HPDE6-E6E7 (cell line): ENCODE data around the gene SLC6A19.

ENCODE experiments used
- DNase-seq: peaks from one replicate; pipeline ENCODE4 v3.0.0; 2011; ENCODE audit warnings: missing footprints; ENCODE audit errors: extremely low spot score

The SLC6A19 gene

DNA sequence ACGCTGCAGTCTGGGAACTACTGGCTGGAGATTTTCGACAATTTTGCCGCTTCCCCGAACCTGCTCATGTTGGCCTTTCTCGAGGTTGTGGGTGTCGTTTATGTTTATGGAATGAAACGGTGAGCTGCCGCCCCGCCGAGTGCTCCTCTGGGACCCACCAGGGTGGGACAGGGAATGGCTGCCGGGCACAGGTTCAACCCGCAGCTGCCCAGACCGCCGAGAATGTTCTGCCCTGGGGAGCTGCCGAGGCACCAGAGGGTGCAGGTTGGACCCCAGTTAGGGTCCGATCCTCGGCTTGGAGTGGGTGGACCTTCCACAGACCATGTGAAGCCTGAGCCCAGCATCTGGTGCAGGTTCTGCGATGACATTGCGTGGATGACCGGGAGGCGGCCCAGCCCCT lies 42.9 kb downstream of the SLC6A19 start:
- no peak for DNase-seq

DNA sequence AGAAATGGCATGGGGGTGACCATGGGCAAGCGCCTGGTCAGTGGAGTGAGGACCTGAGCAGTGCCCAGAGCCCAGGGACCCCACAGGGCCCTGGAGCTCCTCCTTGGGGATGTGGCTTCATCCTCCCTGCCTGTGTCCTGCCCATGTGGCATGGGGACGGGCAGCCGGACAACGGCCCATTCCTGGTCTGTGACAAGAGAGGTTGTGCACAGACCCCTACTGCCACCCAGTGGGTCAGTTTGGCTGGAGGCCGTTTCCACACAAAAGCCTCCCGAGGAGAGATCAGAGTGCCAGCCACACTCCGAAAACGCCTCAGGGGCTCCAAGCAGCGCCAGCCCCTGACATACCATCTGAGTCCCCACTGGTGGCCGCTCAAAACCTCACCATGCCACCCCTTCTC lies 43.6 kb downstream of the SLC6A19 start:
- no peak for DNase-seq

DNA sequence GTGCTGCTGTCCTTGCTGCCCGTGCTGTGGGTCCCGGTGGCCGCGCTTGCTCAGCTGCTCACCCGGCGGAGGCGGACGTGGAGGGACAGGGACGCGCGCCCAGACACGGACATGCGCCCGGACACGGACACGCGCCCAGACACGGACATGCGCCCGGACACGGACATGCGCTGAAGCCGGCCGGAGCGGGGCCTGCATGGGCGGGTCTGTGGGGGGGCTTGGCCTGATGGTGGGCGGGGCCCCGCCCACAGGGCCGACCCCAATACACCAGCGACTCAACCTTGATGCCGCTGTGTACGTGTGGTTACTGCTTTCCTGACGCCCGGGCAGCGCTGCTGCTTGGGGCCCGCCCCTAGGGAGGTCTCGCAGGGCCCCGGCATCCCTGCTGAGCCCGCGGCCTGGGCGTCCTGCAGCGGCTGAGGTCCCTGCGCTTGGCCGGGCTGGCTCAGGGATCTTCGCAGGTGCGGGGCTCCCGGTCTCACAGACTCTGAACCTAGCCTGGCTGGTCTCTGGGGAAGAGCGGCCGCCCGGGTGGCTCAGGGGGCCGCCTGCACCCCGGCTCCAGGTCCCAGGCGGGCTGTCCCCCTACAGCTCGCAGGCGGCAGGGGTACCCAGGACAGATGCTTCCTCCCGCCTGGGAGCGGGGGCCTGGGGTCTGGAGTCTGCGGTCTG lies 44.6 kb downstream of the SLC6A19 start:
- no peak for DNase-seq

DNA sequence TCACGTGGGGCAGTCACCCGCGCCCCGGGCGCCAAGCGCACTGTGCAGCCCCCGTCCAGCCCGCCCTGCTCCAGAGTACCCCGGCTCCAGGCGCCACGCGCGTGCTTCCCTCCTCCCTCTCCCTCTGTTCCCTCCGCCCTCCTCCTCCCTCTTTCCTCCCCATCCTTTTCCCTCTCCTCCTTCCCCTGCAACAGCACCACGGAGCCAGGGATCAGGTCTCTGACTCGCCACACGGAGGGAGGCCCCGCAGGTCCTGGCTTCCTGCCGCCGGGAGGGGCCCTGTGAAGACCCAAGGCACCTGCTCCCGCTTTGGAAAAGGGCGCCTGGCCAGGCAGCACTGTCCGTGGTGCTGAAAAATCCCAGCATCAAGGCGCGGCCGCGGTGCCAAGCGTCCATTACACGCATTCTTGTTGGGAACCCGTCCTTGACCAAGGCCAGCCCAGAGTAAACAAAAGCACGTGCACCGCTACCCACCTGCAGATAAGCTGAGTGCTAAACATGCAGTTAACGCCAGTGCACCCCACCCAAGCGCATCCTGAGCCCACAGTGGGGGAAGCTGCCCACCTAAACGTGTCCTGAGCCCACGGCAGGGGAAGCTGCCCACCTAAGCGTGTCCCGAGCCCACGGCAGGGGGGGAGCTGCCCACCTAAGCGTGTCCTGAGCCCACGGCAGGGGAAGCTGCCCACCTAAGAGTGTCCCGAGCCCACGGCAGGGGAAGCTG lies 45.5 kb downstream of the SLC6A19 start:
- no peak for DNase-seq

DNA sequence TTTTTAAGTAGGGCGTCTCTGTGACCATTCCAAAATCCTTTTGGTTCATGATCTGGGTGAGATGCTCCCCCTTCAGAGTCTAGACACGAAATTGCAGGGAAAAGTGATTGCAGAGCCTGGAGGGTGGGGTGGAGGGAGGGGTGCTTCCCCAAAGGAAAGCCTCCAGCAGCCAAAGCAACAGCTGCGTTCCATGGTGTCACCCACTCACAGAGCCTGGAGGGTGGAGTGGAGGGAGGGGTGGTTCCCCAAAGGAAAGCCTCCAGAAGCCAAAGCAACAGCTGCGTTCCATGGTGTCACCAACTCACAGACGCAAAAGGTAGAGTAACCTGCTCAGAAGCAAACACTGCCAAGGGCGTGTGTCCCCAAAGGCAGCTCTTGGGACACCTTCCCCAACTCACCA lies 46.4 kb downstream of the SLC6A19 start:
- no peak for DNase-seq

DNA sequence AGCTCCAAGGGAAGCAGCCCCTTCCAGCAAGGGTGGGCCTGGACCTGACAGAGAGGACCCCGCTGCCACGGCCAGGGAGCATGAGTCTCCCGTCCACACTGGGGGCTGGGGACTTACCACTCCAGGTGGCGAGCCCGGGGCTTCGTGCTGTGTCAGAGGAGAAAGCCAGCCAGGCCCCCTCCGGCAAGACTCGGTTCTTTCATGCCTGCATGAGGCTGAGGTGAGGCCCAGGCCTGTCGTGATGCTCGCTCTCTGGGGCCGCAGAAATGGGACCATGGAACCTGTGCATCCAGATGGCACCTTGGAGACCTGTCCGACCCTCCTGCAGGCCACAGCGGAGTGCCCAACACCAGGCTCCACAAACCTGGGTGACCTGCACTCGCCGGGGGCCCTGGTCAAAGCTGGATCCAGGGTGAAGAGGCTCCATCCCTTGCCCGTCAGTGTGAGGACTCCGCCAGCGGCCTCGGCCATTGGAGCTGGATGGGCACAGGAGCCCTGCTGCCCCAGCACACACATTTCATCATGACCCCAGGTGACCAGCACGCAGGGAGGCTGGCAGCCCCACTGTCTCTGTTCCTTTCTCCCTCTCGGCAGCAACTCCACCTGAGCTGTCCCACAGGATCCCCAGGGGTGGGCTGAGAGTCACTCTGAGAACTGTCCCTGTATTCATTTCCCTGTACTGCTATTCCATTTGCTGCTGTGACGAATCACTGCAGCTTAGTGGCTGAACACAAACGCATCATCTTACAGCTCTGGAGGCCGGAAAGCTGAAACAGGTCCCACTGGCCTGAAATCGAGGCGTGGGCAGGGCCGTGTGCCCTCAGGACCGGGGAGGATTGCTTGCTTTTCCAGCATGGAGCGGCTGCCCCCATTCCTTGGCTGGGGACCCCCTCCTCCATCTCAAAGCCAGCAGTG lies 48.2 kb downstream of the SLC6A19 start:
- DNase-seq, result no peak

DNA sequence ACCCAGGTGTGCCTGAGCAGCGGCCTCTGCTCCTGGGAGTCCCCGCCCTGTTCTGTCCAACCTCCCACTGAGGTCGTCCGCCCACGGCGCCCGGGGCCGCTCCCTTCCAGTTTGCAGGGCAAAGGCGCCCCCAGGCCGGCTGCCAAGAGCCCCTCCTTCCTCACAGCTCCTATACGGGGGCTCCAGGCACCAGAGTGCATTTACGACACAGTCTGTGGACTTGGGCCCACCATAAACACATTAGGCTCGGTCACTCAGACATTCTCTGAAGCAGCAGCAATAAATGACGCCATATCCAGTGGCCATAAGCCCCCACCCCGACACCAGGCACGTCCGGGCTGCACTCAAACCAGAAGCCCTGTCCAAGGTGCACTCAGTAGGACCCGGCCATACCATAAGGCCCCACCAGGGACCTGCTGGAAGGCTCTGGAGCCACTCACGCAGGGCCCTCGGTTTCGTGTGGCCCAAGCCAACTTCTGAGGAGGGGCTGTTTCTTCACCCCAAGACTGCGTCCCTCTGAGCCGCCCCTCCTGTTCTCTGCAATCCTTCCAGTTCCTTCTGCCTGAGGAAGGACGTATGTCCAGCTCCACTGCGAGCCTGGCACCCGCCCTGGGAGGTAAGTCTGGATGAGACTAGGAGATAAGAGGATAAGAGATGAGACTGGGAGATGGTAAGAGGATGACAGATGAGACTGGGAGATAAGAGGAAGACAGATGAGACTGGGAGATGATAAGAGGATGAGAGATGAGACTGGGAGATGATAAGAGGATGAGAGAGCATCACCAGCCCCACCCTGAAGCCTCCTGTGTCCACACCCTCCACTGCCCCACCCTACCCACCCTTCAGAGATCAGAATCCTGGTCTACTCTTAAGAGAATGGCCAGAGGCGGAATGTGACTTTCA lies 50.5 kb downstream of the SLC6A19 start:
- DNase-seq, result no peak

DNA sequence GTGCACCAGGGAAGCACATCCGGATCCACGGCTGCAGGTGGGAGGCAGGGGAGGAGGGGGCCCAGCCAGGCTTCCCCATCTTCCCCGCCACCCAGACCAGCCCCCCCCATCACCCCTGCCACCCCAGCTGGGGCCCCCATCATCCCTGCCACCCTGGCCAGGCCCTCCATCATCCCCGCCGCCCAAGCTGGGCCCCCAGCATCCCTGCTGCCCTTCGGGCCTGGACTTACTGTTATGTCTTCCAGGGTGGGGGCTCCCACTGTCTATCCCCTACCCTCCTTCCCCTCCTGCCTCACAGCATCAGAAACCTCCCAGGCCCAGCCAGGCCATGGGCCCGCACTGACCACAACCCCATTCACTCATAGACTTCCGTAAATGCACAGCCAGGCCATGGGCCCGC lies 51.3 kb downstream of the SLC6A19 start:
- DNase-seq, result no peak

DNA sequence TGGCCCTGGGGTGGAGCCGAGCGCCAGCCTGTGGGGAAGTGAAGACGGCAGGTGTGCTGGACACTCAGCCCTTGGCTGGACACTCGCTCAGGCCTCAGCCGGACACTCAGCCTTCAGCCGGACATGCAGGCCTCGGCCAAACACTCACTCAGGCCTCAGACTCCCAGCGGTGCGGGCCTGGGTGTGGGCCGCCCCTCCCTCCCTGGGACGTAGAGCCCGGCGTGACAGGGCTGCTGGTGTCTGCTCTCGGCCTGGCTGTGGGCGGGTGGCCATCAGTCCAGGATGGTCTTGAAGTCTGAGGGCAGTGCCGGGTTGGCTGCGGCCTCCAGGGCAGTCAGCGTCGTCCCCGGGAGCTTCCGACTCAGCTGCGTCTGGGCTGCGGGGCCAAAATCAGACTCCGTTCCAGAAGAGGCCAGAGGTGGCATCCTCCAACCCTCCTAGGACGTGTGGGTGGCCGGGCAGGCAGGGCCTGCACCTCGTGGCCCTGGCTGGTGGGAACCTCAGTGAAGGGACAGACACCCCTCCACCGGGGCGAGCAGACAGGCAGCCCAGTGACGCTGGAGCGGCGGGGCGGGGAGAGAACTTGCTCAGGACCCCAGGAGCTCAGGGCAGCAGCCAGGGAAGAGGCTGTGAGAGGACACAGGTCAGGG lies 52.2 kb downstream of the SLC6A19 start:
- DNase-seq, result no peak

DNA sequence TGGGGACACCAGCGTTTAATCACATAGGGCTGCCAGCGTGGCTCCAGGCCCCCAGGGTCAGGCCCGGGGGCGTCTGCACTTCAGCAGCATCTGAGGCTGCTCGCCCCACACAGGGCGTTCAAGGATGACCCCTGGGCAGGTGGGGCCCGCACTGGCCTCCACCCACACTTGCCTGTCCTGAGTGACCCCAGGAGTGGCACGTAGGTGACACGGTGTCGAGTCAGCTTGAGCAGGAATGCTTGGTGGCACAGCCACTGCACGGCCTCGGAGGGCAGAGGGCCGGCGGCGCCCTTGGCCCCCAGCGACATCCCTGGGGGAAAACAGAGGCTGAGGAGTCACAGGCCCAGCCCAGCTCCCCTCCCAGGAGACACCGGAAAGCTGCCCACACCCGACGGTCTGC lies 52.8 kb downstream of the SLC6A19 start:
- DNase-seq, result no peak

DNA sequence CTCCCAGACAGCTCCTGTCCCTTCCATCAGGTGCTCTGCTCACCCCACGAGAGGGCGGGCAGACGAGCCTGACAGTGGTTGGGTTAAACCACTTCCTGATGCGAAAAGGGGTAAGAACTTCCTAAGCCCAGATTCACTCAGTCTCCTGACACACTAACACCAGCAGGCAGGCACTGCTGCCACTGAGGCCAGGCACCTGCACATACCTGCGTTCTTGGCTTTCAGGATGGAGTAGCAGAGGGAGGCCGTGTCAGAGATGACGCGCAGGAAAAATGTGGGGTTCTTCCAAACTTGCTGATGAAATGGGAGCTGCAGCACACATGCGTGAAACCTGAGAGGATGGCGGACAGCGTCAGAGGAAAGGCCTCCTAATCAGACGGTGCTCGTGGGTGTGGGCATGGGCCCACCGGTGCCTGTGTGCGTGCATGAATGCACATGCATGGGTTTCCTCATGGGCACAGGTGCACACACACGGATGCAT lies 53.7 kb downstream of the SLC6A19 start:
- no peak for DNase-seq

DNA sequence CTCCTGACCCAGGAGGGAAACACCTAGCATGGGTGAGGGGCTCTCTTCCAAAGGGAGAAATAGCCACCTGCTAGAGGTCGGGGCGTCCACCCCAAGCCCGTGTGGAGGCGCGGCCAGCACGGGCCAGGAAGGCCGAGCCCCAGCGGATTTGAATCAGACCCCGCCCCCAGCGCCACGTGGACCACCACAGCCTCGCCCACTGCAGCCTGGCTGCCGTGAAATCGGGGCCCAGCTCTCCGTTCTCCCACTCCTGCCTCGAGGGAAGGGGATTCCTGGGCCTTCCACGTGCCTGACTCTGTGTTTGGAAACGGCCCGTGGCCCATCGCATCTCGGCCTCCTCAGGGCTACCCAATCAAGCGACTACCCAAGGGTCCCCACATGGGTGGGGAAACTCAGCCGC lies 55.4 kb downstream of the SLC6A19 start:
- DNase-seq, result no peak

DNA sequence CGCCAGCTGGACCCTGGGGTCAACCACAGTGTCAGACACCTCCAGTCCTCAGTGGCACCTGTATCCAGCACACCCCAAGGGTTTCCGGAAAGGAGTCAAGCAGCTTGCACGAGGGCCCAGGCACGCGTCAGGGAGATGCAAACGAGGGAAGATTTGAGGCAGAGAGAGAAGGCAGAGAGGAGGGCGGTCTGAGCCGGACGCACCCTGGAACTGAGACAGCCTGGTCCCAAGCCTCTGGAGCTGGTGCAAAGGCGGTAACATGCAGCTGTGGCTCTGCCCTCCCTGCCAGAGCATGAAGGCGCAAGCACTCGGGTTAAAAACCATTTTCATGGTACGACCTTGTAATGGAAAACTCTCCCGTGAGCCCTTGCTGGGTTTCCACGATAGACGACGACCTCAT lies 56.0 kb downstream of the SLC6A19 start:
- DNase-seq, result no peak

DNA sequence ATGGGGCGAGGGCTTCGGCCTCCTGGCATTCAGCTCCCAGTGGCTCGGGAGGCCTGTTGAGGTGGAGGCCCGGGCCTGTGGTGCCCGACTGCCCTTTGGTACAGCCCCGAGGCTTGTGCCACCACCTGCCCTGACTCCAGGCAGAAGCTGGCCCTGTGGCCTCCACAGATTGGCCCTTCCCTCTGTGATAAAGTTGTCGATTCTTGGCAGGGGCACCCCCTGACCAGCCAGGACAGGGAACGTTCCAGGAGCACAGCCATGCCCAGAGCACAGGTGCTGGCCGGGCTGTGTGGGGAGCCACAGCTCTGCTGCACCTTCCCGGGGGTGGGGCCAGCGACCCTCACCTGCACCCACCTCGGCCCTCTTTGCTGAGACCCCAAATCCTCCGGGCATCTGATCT lies 56.4 kb downstream of the SLC6A19 start:
- DNase-seq, result no peak

DNA sequence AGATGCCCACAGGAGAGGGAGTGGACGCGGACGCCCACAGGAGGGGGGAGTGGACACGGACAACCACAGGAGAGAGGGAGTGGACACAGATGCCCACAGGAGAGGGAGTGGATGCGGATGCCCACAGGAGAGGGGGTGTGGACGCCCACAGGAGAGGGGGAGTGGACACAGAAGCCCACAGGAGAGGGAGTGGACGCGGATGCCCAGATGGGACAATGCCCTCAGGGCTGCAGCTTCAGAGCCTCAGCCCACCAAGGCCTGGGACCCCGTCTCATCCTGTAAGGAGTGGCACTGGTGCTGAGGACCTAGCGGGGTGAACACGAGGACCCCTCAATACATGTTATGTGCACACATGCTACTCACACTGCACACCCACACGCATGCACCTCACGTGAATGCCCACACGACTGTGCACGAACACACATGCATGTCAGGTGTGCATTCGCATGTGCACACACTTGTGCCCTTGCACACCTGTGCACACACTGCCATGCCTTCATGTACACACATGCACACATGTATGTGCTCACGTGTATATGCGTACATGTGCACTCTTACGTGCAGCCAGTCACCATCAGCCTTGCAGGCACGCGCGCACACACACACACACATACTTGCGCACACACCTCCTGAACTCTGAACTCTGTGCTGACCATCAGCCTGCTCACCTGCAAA lies 58.5 kb downstream of the SLC6A19 start:
- no peak for DNase-seq

DNA sequence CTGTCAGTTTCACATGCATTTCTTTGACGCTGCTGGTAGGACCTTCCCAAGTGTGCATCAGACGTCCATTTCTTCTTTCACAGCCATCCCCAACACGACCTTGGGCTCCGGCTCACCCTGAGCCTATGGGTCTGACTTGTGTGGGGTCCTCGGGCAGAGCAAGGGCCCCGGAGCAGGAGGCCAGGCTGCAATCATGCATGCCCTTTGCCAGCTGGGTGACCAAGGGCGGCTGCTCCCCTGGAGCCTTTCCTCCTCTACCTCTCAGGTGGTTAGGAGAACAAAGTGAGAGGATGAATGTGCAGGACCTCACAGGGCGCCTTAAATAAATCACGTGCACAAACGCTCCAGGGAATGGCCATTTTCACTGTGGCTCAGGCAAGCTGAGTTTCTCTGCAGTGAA lies 60.2 kb downstream of the SLC6A19 start:
- DNase-seq, result no peak

DNA sequence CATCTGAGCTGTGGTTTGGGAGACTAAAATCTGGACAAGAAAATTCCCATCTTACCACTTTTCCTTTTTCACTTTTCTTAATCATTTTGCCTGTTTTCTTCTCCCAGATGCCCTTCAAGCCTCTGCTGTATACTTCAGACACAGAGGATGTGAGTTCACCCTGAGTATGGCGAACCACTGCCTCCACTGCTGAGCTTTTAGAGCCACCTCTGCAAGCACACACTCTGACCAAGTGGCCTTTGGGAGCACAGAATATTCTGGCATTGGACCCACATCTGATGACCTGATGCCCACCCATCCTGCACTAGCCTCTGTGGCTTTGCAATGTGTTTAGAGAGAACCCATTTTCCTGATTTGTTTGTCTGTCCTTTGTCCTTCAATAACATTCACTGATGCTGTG lies 61.0 kb downstream of the SLC6A19 start:
- DNase-seq, result no peak

DNA sequence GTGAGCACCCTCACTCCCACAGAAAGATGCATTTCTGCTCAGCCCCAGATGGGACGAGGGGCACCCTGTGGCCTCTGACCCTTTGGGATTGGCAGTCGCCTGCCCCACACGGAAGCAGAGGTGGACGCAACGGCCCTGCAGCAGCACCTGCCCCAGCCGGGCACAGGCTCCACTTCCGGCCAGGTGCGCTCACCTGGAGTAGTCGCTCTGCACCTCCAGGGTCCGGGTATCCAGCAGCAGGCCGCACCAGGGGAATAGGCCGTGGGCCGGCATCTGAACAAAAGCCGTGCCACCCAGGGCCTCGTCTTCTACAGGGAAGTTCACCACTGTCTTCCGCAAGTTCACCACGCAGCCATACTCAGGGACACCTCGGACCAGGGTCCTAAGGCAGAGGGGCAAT lies 62.8 kb downstream of the SLC6A19 start:
- DNase-seq, result no peak

DNA sequence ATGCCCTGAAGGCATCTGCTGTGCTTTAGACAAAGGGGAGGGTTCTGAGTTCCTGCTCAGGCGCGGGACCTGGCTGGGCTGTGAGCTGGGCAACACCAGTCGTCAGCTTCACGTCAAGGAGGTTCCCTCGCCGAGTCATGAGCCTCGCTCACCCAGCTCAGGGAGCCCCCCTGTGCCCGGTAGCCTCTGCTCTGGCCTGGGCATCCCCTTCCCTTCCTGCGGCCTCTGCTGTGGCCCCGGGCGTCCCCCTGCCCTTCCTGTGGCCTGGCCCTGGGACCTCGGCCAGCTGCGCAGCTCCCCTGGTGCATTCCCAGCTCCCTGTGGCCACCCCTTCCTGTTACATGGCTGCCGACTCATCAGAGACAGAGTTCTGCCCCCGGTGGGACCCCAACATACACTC lies 63.6 kb downstream of the SLC6A19 start:
- DNase-seq, result no peak
